ENCODE results near the gene LRP1B. TPM values are rescaled to one million over a fixed set of nuclear protein-coding genes. Genes with fewer than 3 reads are reported as not detected.

The LRP1B gene
- total RNA-seq, 4 donors from 2014 or later, result 3.3 to 11.1 (median 4.6) TPM

GRCh38 chr2:141601511-141602152 is 529.2 kb downstream of the LRP1B start:
- Histone ChIP-seq H3K4me1 (no peaks in the 10 kb centered on the region), H3K9me3 (no peaks in the 10 kb centered on the region), H3K36me3 (no peaks in the 10 kb centered on the region), H3K4me3 (no peak overlapping the region), H3K27ac (no peak overlapping the region), H3K27me3 (no peaks in the 10 kb centered on the region)
- TF ChIP-seq CTCF (IDR thresholded peaks at IDR 0.05 in 4 of 5, conservative IDR thresholded peaks at IDR 0.05 in 1 of 5) (no peak), POLR2A (IDR thresholded peaks at IDR 0.05) (no peak)
- ATAC-seq, result no peak
- DNase-seq, result no peak
- intact Hi-C loops (cut with DNase I; ENCODE audit: low total_unique reads), result no loop called here
- in situ Hi-C loops (cut with MboI; ENCODE audit: low sequenced_read_pairs in 4 of 4), result no loop called here

- DNase-seq (no peak), ATAC-seq (no peak)
- in situ Hi-C loops (cut with MboI; ENCODE audit: low sequenced_read_pairs in 4 of 4) (no loop called here), intact Hi-C loops (cut with DNase I; ENCODE audit: low total_unique reads) (no loop called here)
- H3K4me1 ChIP-seq, result no peaks in the 10 kb centered on the region
- H3K9me3 ChIP-seq, result no peaks in the 10 kb centered on the region
- H3K36me3 ChIP-seq, result no peaks in the 10 kb centered on the region
- TF ChIP-seq CTCF (IDR thresholded peaks at IDR 0.05 in 4 of 5, conservative IDR thresholded peaks at IDR 0.05 in 1 of 5) (no peak), POLR2A (IDR thresholded peaks at IDR 0.05) (no peak)
- H3K27ac ChIP-seq, result no peak overlapping the region
- H3K27me3 ChIP-seq, result no peaks in the 10 kb centered on the region
- H3K4me3 ChIP-seq, result no peak overlapping the region
These were observed 531.1 kb downstream of the LRP1B start for GRCh38 chr2:141599721-141600120.

GRCh38 chr2:141598982-141599381 is 531.8 kb downstream of the LRP1B start:
- no peak for TF ChIP-seq POLR2A (IDR thresholded peaks at IDR 0.05)
- Histone ChIP-seq H3K9me3 (no peaks in the 10 kb centered on the region), H3K27me3 (no peaks in the 10 kb centered on the region), H3K4me3 (no peak overlapping the region), H3K27ac (no peak overlapping the region), H3K4me1 (no peaks in the 10 kb centered on the region), H3K36me3 (no peaks in the 10 kb centered on the region)
- DNase-seq, result no peak
- intact Hi-C loops (cut with DNase I; ENCODE audit: low total_unique reads), result no loop called here
- in situ Hi-C loops (cut with MboI; ENCODE audit: low sequenced_read_pairs in 4 of 4), result no loop called here
- ATAC-seq, result no peak

- no peak for DNase-seq
- H3K4me1 ChIP-seq, result no peaks in the 10 kb centered on the region
- intact Hi-C loops (cut with DNase I; ENCODE audit: low total_unique reads) (no loop called here), in situ Hi-C loops (cut with MboI; ENCODE audit: low sequenced_read_pairs in 4 of 4) (no loop called here)
- no peak overlapping the region for H3K27ac ChIP-seq
- H3K27me3 ChIP-seq, result no peaks in the 10 kb centered on the region
- no peak overlapping the region for H3K4me3 ChIP-seq
- TF ChIP-seq CTCF (IDR thresholded peaks at IDR 0.05 in 4 of 5, conservative IDR thresholded peaks at IDR 0.05 in 1 of 5) (no peak), POLR2A (IDR thresholded peaks at IDR 0.05) (no peak)
- H3K9me3 ChIP-seq, result no peaks in the 10 kb centered on the region
- H3K36me3 ChIP-seq, result no peaks in the 10 kb centered on the region
- ATAC-seq, result no peak
These were observed 535.4 kb downstream of the LRP1B start for GRCh38 chr2:141595316-141595920.

- no peak for TF ChIP-seq CTCF (IDR thresholded peaks at IDR 0.05 in 4 of 5, conservative IDR thresholded peaks at IDR 0.05 in 1 of 5)
- no peak for TF ChIP-seq POLR2A (IDR thresholded peaks at IDR 0.05)
- H3K27ac ChIP-seq, result no peak overlapping the region
- H3K27me3 ChIP-seq, result no peaks in the 10 kb centered on the region
- H3K4me1 ChIP-seq, result no peaks in the 10 kb centered on the region
- intact Hi-C loops (cut with DNase I; ENCODE audit: low total_unique reads) (no loop called here), in situ Hi-C loops (cut with MboI; ENCODE audit: low sequenced_read_pairs in 4 of 4) (no loop called here)
- H3K4me3 ChIP-seq, result no peak overlapping the region
- no peak for DNase-seq
- no peaks in the 10 kb centered on the region for H3K36me3 ChIP-seq
- H3K9me3 ChIP-seq, result no peaks in the 10 kb centered on the region
- ATAC-seq, result no peak
These were observed 539.0 kb downstream of the LRP1B start for GRCh38 chr2:141591787-141592186.
